Activated naive CD4-positive, alpha-beta T cell treated with anti-CD3 and anti-CD28 coated beads, Interleukin-2, amount 50 U/mL, for 24 hours (primary cell): Measurements from ENCODE around the gene IMMP2L.

Experiments
- H3K27ac Mint-ChIP-seq: one replicate; pipeline ENCODE4 v1.8.0; 2021; ENCODE audit warnings: mild to moderate bottlenecking, mixed read lengths
- H3K27me3 Mint-ChIP-seq: one replicate; pipeline ENCODE4 v1.8.0; 2021; ENCODE audit warnings: mixed read lengths
- H3K36me3 Mint-ChIP-seq: one replicate; pipeline ENCODE4 v1.8.0; 2021; ENCODE audit warnings: mixed read lengths
- H3K4me1 Mint-ChIP-seq: one replicate; pipeline ENCODE4 v1.8.0; 2021; ENCODE audit warnings: mixed read lengths
- H3K4me3 Mint-ChIP-seq: one replicate; pipeline ENCODE4 v1.8.0; 2021; ENCODE audit warnings: mild to moderate bottlenecking, mixed read lengths
- H3K9me3 Mint-ChIP-seq: one replicate; pipeline ENCODE4 v1.8.0; 2021; ENCODE audit warnings: mixed read lengths

Gene IMMP2L

GRCh38 chr7:111499027-111499426, 63.3 kb downstream of the IMMP2L start:
- Mint-ChIP-seq H3K27ac (no peak overlapping the region), H3K4me3 (no peak overlapping the region), H3K4me1 (peaks cover 16% of the 10 kb centered on the region), H3K36me3 (peaks cover 11% of the 10 kb centered on the region), H3K9me3 (no peaks in the 10 kb centered on the region), H3K27me3 (no peaks in the 10 kb centered on the region)

GRCh38 chr7:111498391-111499007, 63.8 kb downstream of the IMMP2L start:
- Mint-ChIP-seq H3K27ac (no peak overlapping the region), H3K36me3 (peaks cover 11% of the 10 kb centered on the region), H3K4me1 (peaks cover 16% of the 10 kb centered on the region), H3K27me3 (no peaks in the 10 kb centered on the region), H3K4me3 (no peak overlapping the region), H3K9me3 (no peaks in the 10 kb centered on the region)

GRCh38 chr7:111495173-111495810, 67.0 kb downstream of the IMMP2L start:
- Mint-ChIP-seq H3K9me3 (no peaks in the 10 kb centered on the region), H3K27ac (no peak overlapping the region), H3K27me3 (no peaks in the 10 kb centered on the region), H3K4me1 (peaks cover 16% of the 10 kb centered on the region), H3K36me3 (peaks cover 3% of the 10 kb centered on the region), H3K4me3 (no peak overlapping the region)

GRCh38 chr7:111492234-111492633, 70.1 kb downstream of the IMMP2L start:
- Mint-ChIP-seq H3K4me1 (peaks cover 1% of the 10 kb centered on the region), H3K27ac (no peak overlapping the region), H3K4me3 (no peak overlapping the region), H3K27me3 (no peaks in the 10 kb centered on the region), H3K9me3 (no peaks in the 10 kb centered on the region), H3K36me3 (no peaks in the 10 kb centered on the region)

GRCh38 chr7:111486472-111487142, 75.7 kb downstream of the IMMP2L start:
- H3K36me3 Mint-ChIP-seq: peaks cover 6% of the 10 kb centered on the region
- H3K27me3 Mint-ChIP-seq: no peaks in the 10 kb centered on the region
- H3K4me3 Mint-ChIP-seq: no peak overlapping the region
- no peak overlapping the region for H3K27ac Mint-ChIP-seq
- H3K4me1 Mint-ChIP-seq: no peaks in the 10 kb centered on the region
- no peaks in the 10 kb centered on the region for H3K9me3 Mint-ChIP-seq

- no peaks in the 10 kb centered on the region for H3K9me3 Mint-ChIP-seq
- H3K36me3 Mint-ChIP-seq: peaks cover 12% of the 10 kb centered on the region
- H3K27me3 Mint-ChIP-seq: no peaks in the 10 kb centered on the region
- H3K4me3 Mint-ChIP-seq: no peak overlapping the region
- no peaks in the 10 kb centered on the region for H3K4me1 Mint-ChIP-seq
- H3K27ac Mint-ChIP-seq: no peak overlapping the region
Measured at GRCh38 chr7:111485701-111486380, 76.5 kb downstream of the IMMP2L start.

GRCh38 chr7:111483078-111483477, 79.2 kb downstream of the IMMP2L start:
- Mint-ChIP-seq H3K4me1 (no peaks in the 10 kb centered on the region), H3K27ac (no peak overlapping the region)

GRCh38 chr7:111477462-111478225, 84.6 kb downstream of the IMMP2L start:
- H3K27me3 Mint-ChIP-seq: no peaks in the 10 kb centered on the region
- peak overlapping the region; percentile 15 for H3K27ac Mint-ChIP-seq
- no peaks in the 10 kb centered on the region for H3K4me1 Mint-ChIP-seq
- H3K4me3 Mint-ChIP-seq: no peak overlapping the region
- H3K9me3 Mint-ChIP-seq: no peaks in the 10 kb centered on the region
- H3K36me3 Mint-ChIP-seq: peaks cover 20% of the 10 kb centered on the region

More at GRCh38 chr7:111483078-111483477, 79.2 kb downstream of the IMMP2L start:
- Mint-ChIP-seq H3K9me3 (no peaks in the 10 kb centered on the region), H3K27me3 (no peaks in the 10 kb centered on the region), H3K36me3 (peaks cover 15% of the 10 kb centered on the region), H3K4me3 (no peak overlapping the region)

- Mint-ChIP-seq H3K4me1 (no peaks in the 10 kb centered on the region), H3K27me3 (no peaks in the 10 kb centered on the region), H3K36me3 (peaks cover 16% of the 10 kb centered on the region), H3K4me3 (no peak overlapping the region), H3K27ac (no peak overlapping the region), H3K9me3 (no peaks in the 10 kb centered on the region)
Measured at GRCh38 chr7:111476586-111477293, 85.6 kb downstream of the IMMP2L start.

GRCh38 chr7:111475959-111476358, 86.3 kb downstream of the IMMP2L start:
- Mint-ChIP-seq H3K27ac (no peak overlapping the region), H3K4me3 (no peak overlapping the region), H3K4me1 (no peaks in the 10 kb centered on the region), H3K27me3 (no peaks in the 10 kb centered on the region), H3K36me3 (peaks cover 13% of the 10 kb centered on the region), H3K9me3 (no peaks in the 10 kb centered on the region)

GRCh38 chr7:111475419-111475748, 86.9 kb downstream of the IMMP2L start:
- H3K27ac Mint-ChIP-seq: no peak overlapping the region
- peaks cover 13% of the 10 kb centered on the region for H3K36me3 Mint-ChIP-seq
- H3K27me3 Mint-ChIP-seq: no peaks in the 10 kb centered on the region

GRCh38 chr7:111474723-111475418, 87.4 kb downstream of the IMMP2L start:
- Mint-ChIP-seq H3K4me3 (no peak overlapping the region), H3K4me1 (no peaks in the 10 kb centered on the region), H3K9me3 (no peaks in the 10 kb centered on the region), H3K36me3 (peaks cover 13% of the 10 kb centered on the region), H3K27ac (no peak overlapping the region), H3K27me3 (no peaks in the 10 kb centered on the region)

More at GRCh38 chr7:111475419-111475748, 86.9 kb downstream of the IMMP2L start:
- no peaks in the 10 kb centered on the region for H3K9me3 Mint-ChIP-seq
- no peak overlapping the region for H3K4me3 Mint-ChIP-seq
- no peaks in the 10 kb centered on the region for H3K4me1 Mint-ChIP-seq

GRCh38 chr7:111473449-111474198, 88.7 kb downstream of the IMMP2L start:
- Mint-ChIP-seq H3K27me3 (no peaks in the 10 kb centered on the region), H3K4me3 (no peak overlapping the region), H3K4me1 (no peaks in the 10 kb centered on the region), H3K9me3 (peaks cover 3% of the 10 kb centered on the region), H3K27ac (no peak overlapping the region), H3K36me3 (peaks cover 19% of the 10 kb centered on the region)

- Mint-ChIP-seq H3K4me3 (no peak overlapping the region), H3K27ac (no peak overlapping the region), H3K27me3 (no peaks in the 10 kb centered on the region), H3K9me3 (peaks cover 8% of the 10 kb centered on the region), H3K4me1 (no peaks in the 10 kb centered on the region), H3K36me3 (peaks cover 17% of the 10 kb centered on the region)
Measured at GRCh38 chr7:111470998-111471397, 91.3 kb downstream of the IMMP2L start.
